Natural killer cell (primary cell): Measurements from ENCODE around the gene DDRGK1. TPM values are rescaled to one million over a fixed set of nuclear protein-coding genes. Genes with fewer than 3 reads are reported as not detected.

Experiments used
- ATAC-seq, 3 donors: fragments of 150-1000 bp in 2 of 3; fragments of 200-7000 bp in 1 of 3; cut with Tn5 transposase; 1 replicate in 1 of 3; 2 replicates in 2 of 3; pipeline ENCODE4 v1.10.0; 2021; ENCODE audit warnings: mild to moderate bottlenecking in 2 of 3, moderate library complexity in 2 of 3
- DNase-seq, 2 donors: peaks; one replicate each; pipeline versions ENCODE4 v3.0.0 to v3.0.0-alpha.2; 2013 to 2021; ENCODE audit warnings: mixed read lengths in 1 of 2
- H3K27ac ChIP-seq: one replicate; pipeline ENCODE4 v1.5.1; 2013; ENCODE audit warnings: mild to moderate bottlenecking, low read length
- H3K27me3 ChIP-seq: one replicate; pipeline ENCODE4 v1.6.1; 2013; ENCODE audit warnings: low read length; ENCODE audit not compliant: control insufficient read depth, insufficient read depth
- H3K36me3 ChIP-seq: one replicate; pipeline ENCODE4 v1.6.1; 2013; ENCODE audit warnings: low read length; ENCODE audit not compliant: control insufficient read depth, insufficient read depth
- H3K4me1 ChIP-seq: one replicate; pipeline ENCODE4 v1.6.1; 2013; ENCODE audit warnings: low read length; ENCODE audit not compliant: control insufficient read depth, insufficient read depth
- H3K4me3 ChIP-seq: one replicate; pipeline ENCODE4 v1.5.1; 2013; ENCODE audit warnings: low read length
- H3K9me3 ChIP-seq: one replicate; pipeline ENCODE4 v1.6.1; 2013; ENCODE audit warnings: low read length; ENCODE audit not compliant: control insufficient read depth, insufficient read depth
- H3K27ac Mint-ChIP-seq, 2 donors: one replicate each; pipeline ENCODE4 v1.8.0; 2022; ENCODE audit warnings: mild to moderate bottlenecking in 2 of 2, mixed read lengths in 2 of 2, moderate library complexity in 1 of 2
- H3K27me3 Mint-ChIP-seq, 2 donors: one replicate each; pipeline ENCODE4 v1.8.0; 2022; ENCODE audit warnings: low read depth in 2 of 2, mixed read lengths in 2 of 2
- H3K36me3 Mint-ChIP-seq: one replicate; pipeline ENCODE4 v1.8.0; 2022; ENCODE audit warnings: mixed read lengths
- H3K4me1 Mint-ChIP-seq, 2 donors: one replicate each; pipeline ENCODE4 v1.8.0; 2022; ENCODE audit warnings: mixed read lengths in 2 of 2
- H3K4me3 Mint-ChIP-seq: one replicate; pipeline ENCODE4 v1.8.0; 2022; ENCODE audit warnings: mild to moderate bottlenecking, moderate library complexity, mixed read lengths
- H3K9me3 Mint-ChIP-seq, 2 donors: one replicate each; pipeline ENCODE4 v1.8.0; 2022; ENCODE audit warnings: mixed read lengths in 2 of 2
- CTCF ChIP-seq: fragments of 200-600 bp; IDR thresholded peaks from one replicate; pipeline ENCODE4 v1.8.0; 2022; ENCODE audit warnings: antibody characterized with exemption
- WGBS: methylation state at CpG from one replicate; pipeline ENCODE4 v1.1.7; 2013; ENCODE audit warnings: missing lambda C conversion rate; ENCODE audit not compliant: insufficient coverage; 5-methylcytosine and 5-hydroxymethylcytosine counted together
- intact Hi-C: fragments of 100-400 bp; cut with micrococcal nuclease; formaldehyde crosslinking; loops from one replicate; pipeline ENCODE4 v1.14.2; 2022
- total RNA-seq, 4 donors: library from RNA; stranded (reverse); fragments of 120-200 nt in 1 of 4; gene quantifications; one replicate each; pipeline versions ENCODE4 v1.2.3 to v1.2.4, GENCODE V29; 2013 to 2022

DDRGK1 gene
- total RNA-seq, 3 donors from 2014 or later (not counting 1 experiment from before 2014, with no cell fraction given): 47.8 to 52.6 (median 52.4) TPM

DNA sequence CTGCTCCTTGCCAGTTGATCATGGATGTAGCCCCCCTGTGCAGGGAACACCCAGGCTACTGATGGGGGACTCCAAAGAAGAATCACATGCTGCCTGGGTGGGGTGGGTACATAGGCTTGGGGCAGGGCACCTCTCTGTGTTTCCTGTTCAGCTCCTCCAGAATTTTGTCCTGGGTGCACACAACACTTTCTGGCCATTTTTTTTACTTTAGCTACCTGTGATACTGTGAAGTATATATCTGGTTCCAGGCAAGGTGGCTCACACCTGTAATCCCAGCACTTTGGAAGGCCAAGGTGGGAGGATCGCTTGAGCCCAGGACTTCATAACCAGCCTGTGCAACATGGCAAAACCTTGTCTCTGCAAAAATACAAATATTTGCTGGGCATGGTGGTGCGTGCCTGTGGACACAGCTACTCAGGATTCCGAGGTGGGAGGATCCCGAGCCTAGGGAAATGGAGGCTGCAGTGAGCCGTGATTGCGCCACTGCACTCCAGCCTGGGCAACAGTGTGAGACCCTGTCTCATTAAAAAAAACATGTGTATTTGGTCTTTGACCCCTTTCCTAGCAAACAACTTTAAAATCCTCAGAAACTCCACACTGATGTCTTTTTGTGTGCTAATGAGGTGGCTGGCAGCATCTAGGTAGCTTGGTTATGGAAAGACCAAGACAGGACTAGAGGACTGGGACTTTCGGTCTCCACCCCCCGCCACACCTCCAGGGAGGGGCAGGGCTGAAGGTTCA, 20.4 kb upstream of the DDRGK1 start:
- WGBS: 97% methylated on average over 8 of the region's 8 CpGs
- Mint-ChIP-seq H3K27ac (no peak overlapping the region), H3K4me1 (no peaks in the 10 kb centered on the region), H3K36me3 (peaks cover 9% of the 10 kb centered on the region), H3K27me3 (no peaks in the 10 kb centered on the region), H3K9me3 (no peaks in the 10 kb centered on the region), H3K4me3 (no peak overlapping the region)
- intact Hi-C loops: no loop called here
- peaks cover 15% of the 10 kb centered on the region for H3K4me1 ChIP-seq
- no peaks in the 10 kb centered on the region for H3K27me3 ChIP-seq
- H3K9me3 ChIP-seq: no peaks in the 10 kb centered on the region
- no peak overlapping the region for H3K4me3 ChIP-seq
- H3K36me3 ChIP-seq: peaks cover 17% of the 10 kb centered on the region
- ATAC-seq (no peak), DNase-seq (no peak)
- TF ChIP-seq CTCF: no peak
- no peak overlapping the region for H3K27ac ChIP-seq

- no peak for TF ChIP-seq CTCF
- DNase-seq: no peak
- no peaks in the 10 kb centered on the region for H3K4me1 Mint-ChIP-seq
- H3K36me3 Mint-ChIP-seq: peaks cover 9% of the 10 kb centered on the region
- Histone ChIP-seq H3K27me3 (no peaks in the 10 kb centered on the region), H3K36me3 (peaks cover 17% of the 10 kb centered on the region), H3K27ac (no peak overlapping the region), H3K4me3 (no peak overlapping the region), H3K9me3 (no peaks in the 10 kb centered on the region), H3K4me1 (peaks cover 15% of the 10 kb centered on the region)
- no peaks in the 10 kb centered on the region for H3K27me3 Mint-ChIP-seq
- no peak for ATAC-seq
- H3K9me3 Mint-ChIP-seq: no peaks in the 10 kb centered on the region
- intact Hi-C loops: no loop called here
- 93% methylated on average over 20 of the region's 20 CpGs for WGBS
- no peak overlapping the region for H3K27ac Mint-ChIP-seq
- no peak overlapping the region for H3K4me3 Mint-ChIP-seq
Measured at GRCh38 chr20:3223994-3224680, 19.7 kb upstream of the DDRGK1 start.

- intact Hi-C loops: no loop called here
- no peak overlapping the region for H3K4me3 Mint-ChIP-seq
- 84% methylated on average over 6 of the region's 6 CpGs for WGBS
- H3K36me3 Mint-ChIP-seq: peaks cover 9% of the 10 kb centered on the region
- no peak for TF ChIP-seq CTCF
- H3K27me3 ChIP-seq: no peaks in the 10 kb centered on the region
- ATAC-seq: no peak
- H3K36me3 ChIP-seq: peaks cover 17% of the 10 kb centered on the region
- no peak overlapping the region for H3K27ac ChIP-seq
- H3K9me3 Mint-ChIP-seq: no peaks in the 10 kb centered on the region
- H3K4me1 ChIP-seq: peaks cover 17% of the 10 kb centered on the region
- H3K4me1 Mint-ChIP-seq: no peaks in the 10 kb centered on the region
- H3K27ac Mint-ChIP-seq: no peak overlapping the region
- no peaks in the 10 kb centered on the region for H3K9me3 ChIP-seq
- H3K27me3 Mint-ChIP-seq: no peaks in the 10 kb centered on the region
- no peak for DNase-seq
- no peak overlapping the region for H3K4me3 ChIP-seq
Measured at GRCh38 chr20:3223651-3223993, 19.1 kb upstream of the DDRGK1 start.
